Measurements from ENCODE around the gene PKP4. TPM values are rescaled to one million over a fixed set of nuclear protein-coding genes. Genes with fewer than 3 reads are reported as not detected.

PKP4 gene
- total and polyA plus RNA-seq, 2 of the 8 experiments (the other 6 are each of a cell fraction or from before 2014, with no cell fraction given): 48.2 to 88.0 TPM

GRCh38 chr2:158463496-158464095, 6.8 kb downstream of the PKP4 start:
- TF ChIP-seq RNF2 (IDR thresholded peaks at IDR 0.05; ENCODE audit: borderline replicate concordance, low read depth, low read length, missing control alignments, poor library complexity, severe bottlenecking): no peak
- TF ChIP-seq SP2 (IDR thresholded peaks at IDR 0.05; ENCODE audit: low read length): no peak
- 0 out of 2 replicates have a peak, but pooled peaks have one; percentile 43 for TF ChIP-seq CEBPB (IDR thresholded peaks at IDR 0.05; ENCODE audit: low read depth, low read length)
- Histone ChIP-seq H4K20me1 (replicated peaks in 1 of 2; ENCODE audit: control insufficient read depth in 1 of 2, insufficient read depth in 2 of 2, low read length in 2 of 2) (peaks cover 11 to 15% of the 10 kb centered on the region in 2 experiments), H3K56ac (replicated peaks; ENCODE audit: insufficient read length, low read depth, low read length) (no peak overlapping the region), H4K91ac (replicated peaks; ENCODE audit: insufficient read length, low read length) (no peak overlapping the region), H2BK120ac (replicated peaks; ENCODE audit: low read depth, low read length) (no peak overlapping the region), H2BK12ac (ENCODE audit: low read depth, low read length) (no peak overlapping the region), H3K27me3 (replicated peaks in 1 of 4; ENCODE audit: control insufficient read depth in 3 of 4, extremely low read depth in 1 of 4, insufficient read depth in 3 of 4, low read length in 3 of 4) (no peaks in the 10 kb centered on the region), H3K36me3 (ENCODE audit: control insufficient read depth in 2 of 4, insufficient read depth in 4 of 4, low read length in 3 of 4) (no peaks in the 10 kb centered on the region), H2AFZ (ENCODE audit: low read length) (no peak overlapping the region), H3K4me1 (replicated peaks in 1 of 4; ENCODE audit: control insufficient read depth in 3 of 4, insufficient read depth in 4 of 4, low read length in 3 of 4) (peaks cover 2 to 8% (median 5%) of the 10 kb centered on the region in 4 experiments; a peak in 5 of 7 replicates), H3K4me2 (ENCODE audit: insufficient read depth in 1 of 2, low read depth in 2 of 2, low read length in 2 of 2) (no peak overlapping the region), H2AK5ac (ENCODE audit: low read depth, low read length) (no peak overlapping the region), H2BK5ac (ENCODE audit: low read depth, low read length) (no peak overlapping the region), H3K79me1 (ENCODE audit: low read depth, low read length) (peaks cover 3% of the 10 kb centered on the region; the same call in 1 of the 2 replicates), H2BK20ac (ENCODE audit: low read length) (no peak overlapping the region), H3K23ac (ENCODE audit: insufficient read length) (no peak overlapping the region), H3K79me2 (ENCODE audit: control insufficient read depth in 1 of 2, insufficient read depth in 2 of 2, low read length in 2 of 2) (peaks cover 20 to 98% of the 10 kb centered on the region in 2 experiments), H3K27ac (ENCODE audit: low read depth, low read length) (no peak overlapping the region), H3K9ac (replicated peaks in 1 of 4; ENCODE audit: extremely low read depth in 1 of 4, low read depth in 3 of 4, low read length in 3 of 4) (no peak overlapping the region; a peak in 1 of 7 replicates), H3K18ac (ENCODE audit: extremely low read depth, low read length) (no peak overlapping the region), H3K4ac (replicated peaks; ENCODE audit: insufficient read length, low read depth, low read length) (no peak overlapping the region), H3K23me2 (ENCODE audit: low read depth, low read length) (peaks cover 2% of the 10 kb centered on the region; the same call in 1 of the 2 replicates), H4K8ac (ENCODE audit: extremely low read depth, insufficient read depth, low read length) (no peak overlapping the region), H4K5ac (ENCODE audit: insufficient read length, low read depth, low read length) (no peak overlapping the region), H3K4me3 (ENCODE audit: extremely low read depth in 1 of 4, insufficient read depth in 2 of 4, low read depth in 3 of 4, low read length in 4 of 4) (no peak overlapping the region), H2BK15ac (ENCODE audit: low read length) (no peak overlapping the region), H3K9me3 (ENCODE audit: insufficient read depth in 2 of 2, low read depth in 1 of 2, low read length in 1 of 2) (no peaks in the 10 kb centered on the region), H3K14ac (ENCODE audit: insufficient read length) (no peak overlapping the region)
- FAIRE-seq (no peak), DNase-seq (ENCODE audit: low read depth in 1 of 2, low spot score in 2 of 2) (no peak)
- 89% methylated on average over 6 of the region's 6 CpGs; no CpG with 5 or more reads in 1 of the 2 experiments for WGBS, 2 experiments (ENCODE audit: extremely low coverage in 1 of 2, insufficient coverage in 1 of 2, insufficient read length in 1 of 2, insufficient replicate concordance in 2 of 2, low coverage in 1 of 2, low lambda C conversion rate in 2 of 2, missing lambda C conversion rate in 1 of 2)
- POLR2A ChIA-PET (ENCODE audit: partially characterized antibody): interaction anchor here (0.8 kb wide), 1 partner anchor 70 kb away, joined by 3 read pairs; no protein-coding TSS in a partner anchor
- CTCF ChIA-PET (ENCODE audit: partially characterized antibody): interaction anchor here (0.7 to 7.7 kb wide), 7 partner anchors 13 to 439 kb away, joined by 3 to 58 read pairs (median 4); no protein-coding TSS in a partner anchor
